HEK293 (cell line): ENCODE results near the gene DLX5.

Experiments used
- CTCF ChIA-PET: fragments of 350-600 bp; formaldehyde crosslinking; extraction: SDS; loops from one replicate; lab custom pipeline; 2021; ENCODE audit warnings: antibody characterized with exemption; lab: Yijun Ruan, JAX
- POLR2A ChIA-PET: fragments of 300-600 bp; formaldehyde crosslinking; extraction: SDS; loops from one replicate; lab custom pipeline; 2020; ENCODE audit warnings: antibody characterized with exemption, inconsistent platforms; lab: Yijun Ruan, JAX
- H3K27ac ChIP-seq: fragments of 200-500 bp; sonication (Bioruptor generic); 2 replicates; pipeline ENCODE4 v1.5.1; 2014; ENCODE audit warnings: low read depth, low read length, control low read depth, inconsistent platforms; ENCODE audit errors: extremely low read depth
- H3K36me3 ChIP-seq, 2 experiments: fragments of 200-500 bp in 1 of 2; sonication (Bioruptor generic) in 1 of 2; 1 replicate in 1 of 2; 2 replicates in 1 of 2; pipeline ENCODE4 v1.5.1; 2014 to 2017; ENCODE audit warnings: inconsistent platforms in 2 of 2, low read length in 2 of 2; ENCODE audit not compliant: control insufficient read depth in 2 of 2, insufficient read depth in 1 of 2
- H3K4me1 ChIP-seq: fragments of 200-500 bp; sonication (Bioruptor generic); 2 replicates; pipeline ENCODE4 v1.5.1; 2014; ENCODE audit warnings: mild to moderate bottlenecking, low read length, inconsistent platforms; ENCODE audit not compliant: control insufficient read depth, insufficient read depth
- H3K4me3 ChIP-seq: 2 replicates; pipeline ENCODE4 v1.5.1; 2011; ENCODE audit warnings: low read depth, mild to moderate bottlenecking, control low read depth, low read length, moderate library complexity
- H3K9me3 ChIP-seq: fragments of 200-500 bp; sonication (Bioruptor generic); 2 replicates; pipeline ENCODE4 v1.5.1; 2014; ENCODE audit warnings: low read depth, low read length, inconsistent platforms; ENCODE audit not compliant: control insufficient read depth, insufficient read depth
- PBX3 ChIP-seq: sonication (generic); formaldehyde crosslinking; IDR thresholded peaks from 2 replicates; pipeline ENCODE4 v1.8.1; 2022; ENCODE audit warnings: mild to moderate bottlenecking, moderate library complexity, missing genetic modification reagents
- RBAK ChIP-seq: fragments of 450-650 bp; formaldehyde crosslinking; IDR thresholded peaks from 2 replicates; pipeline ENCODE4 v1.5.1; 2016; ENCODE audit warnings: missing biosample characterization, missing genetic modification characterization
- SCRT2 ChIP-seq: fragments of 450-650 bp; formaldehyde crosslinking; IDR thresholded peaks from 2 replicates; pipeline ENCODE4 v1.5.1; 2016; ENCODE audit warnings: missing biosample characterization, missing genetic modification characterization
- YY1 ChIP-seq: fragments of 450-650 bp; formaldehyde crosslinking; IDR thresholded peaks from 2 replicates; pipeline ENCODE4 v1.5.1; 2018; ENCODE audit warnings: missing biosample characterization, missing genetic modification characterization
- ZBTB49 ChIP-seq: fragments of 450-650 bp; formaldehyde crosslinking; IDR thresholded peaks from 2 replicates; pipeline ENCODE4 v1.5.1; 2016; ENCODE audit warnings: missing biosample characterization, missing genetic modification characterization, low read depth
- ZBTB8A ChIP-seq: fragments of 450-650 bp; formaldehyde crosslinking; IDR thresholded peaks from 2 replicates; pipeline ENCODE4 v1.5.1; 2016; ENCODE audit warnings: missing biosample characterization, missing genetic modification characterization
- ZNF121 ChIP-seq: fragments of 450-650 bp; formaldehyde crosslinking; IDR thresholded peaks from 2 replicates; pipeline ENCODE4 v1.5.1; 2016; ENCODE audit warnings: missing biosample characterization, missing genetic modification characterization
- ZNF146 ChIP-seq: fragments of 450-650 bp; formaldehyde crosslinking; IDR thresholded peaks from 2 replicates; pipeline ENCODE4 v1.5.1; 2016; ENCODE audit warnings: missing biosample characterization, missing genetic modification characterization
- ZNF18 ChIP-seq: fragments of 450-650 bp; formaldehyde crosslinking; IDR thresholded peaks from 2 replicates; pipeline ENCODE4 v1.5.1; 2016; ENCODE audit warnings: missing biosample characterization, missing genetic modification characterization
- ZNF19 ChIP-seq: fragments of 450-650 bp; formaldehyde crosslinking; IDR thresholded peaks from 2 replicates; pipeline ENCODE4; 2016; ENCODE audit warnings: missing biosample characterization, missing genetic modification characterization, low read depth
- ZNF248 ChIP-seq: fragments of 450-650 bp; formaldehyde crosslinking; IDR thresholded peaks from 2 replicates; pipeline ENCODE4 v1.5.1; 2017; ENCODE audit warnings: missing biosample characterization, missing genetic modification characterization
- ZNF423 ChIP-seq: fragments of 450-650 bp; formaldehyde crosslinking; IDR thresholded peaks from 2 replicates; pipeline ENCODE4 v1.5.1; 2016; ENCODE audit warnings: missing biosample characterization, missing genetic modification characterization
- ZNF449 ChIP-seq: fragments of 450-650 bp; formaldehyde crosslinking; IDR thresholded peaks from 2 replicates; pipeline ENCODE4 v1.5.1; 2017; ENCODE audit warnings: missing biosample characterization, mild to moderate bottlenecking, missing genetic modification characterization, moderate library complexity
- ZNF518A ChIP-seq: fragments of 450-650 bp; formaldehyde crosslinking; conservative IDR thresholded peaks from 2 replicates; pipeline ENCODE4 v1.5.1; 2016; ENCODE audit warnings: low read depth, missing biosample characterization, missing genetic modification characterization
- ZNF548 ChIP-seq: fragments of 450-650 bp; formaldehyde crosslinking; IDR thresholded peaks from 2 replicates; pipeline ENCODE4 v1.5.1; 2016; ENCODE audit warnings: missing biosample characterization, missing genetic modification characterization
- ZNF549 ChIP-seq: fragments of 450-650 bp; IDR thresholded peaks from 2 replicates; pipeline ENCODE4 v1.5.1; 2018; ENCODE audit warnings: missing biosample characterization, missing genetic modification characterization, mild to moderate bottlenecking, inconsistent platforms, moderate library complexity
- ZNF624 ChIP-seq: fragments of 450-650 bp; formaldehyde crosslinking; IDR thresholded peaks from 2 replicates; pipeline ENCODE4 v1.5.1; 2017; ENCODE audit warnings: missing biosample characterization, missing genetic modification characterization
- ZNF654 ChIP-seq: fragments of 450-650 bp; formaldehyde crosslinking; IDR thresholded peaks from 2 replicates; pipeline ENCODE4 v1.5.1; 2016; ENCODE audit warnings: low read depth, missing biosample characterization, missing genetic modification characterization
- ZNF658 ChIP-seq: fragments of 450-650 bp; formaldehyde crosslinking; IDR thresholded peaks from 2 replicates; pipeline ENCODE4; 2016; ENCODE audit warnings: missing biosample characterization, missing genetic modification characterization
- ZNF747 ChIP-seq: fragments of 450-650 bp; formaldehyde crosslinking; IDR thresholded peaks from 2 replicates; pipeline ENCODE4 v1.5.1; 2016; ENCODE audit warnings: missing biosample characterization, missing genetic modification characterization
- ZNF76 ChIP-seq: fragments of 450-650 bp; formaldehyde crosslinking; IDR thresholded peaks from 2 replicates; pipeline ENCODE4; 2016; ENCODE audit warnings: low read depth, missing biosample characterization, missing genetic modification characterization, borderline replicate concordance
- ZNF768 ChIP-seq: fragments of 450-650 bp; formaldehyde crosslinking; IDR thresholded peaks from 2 replicates; pipeline ENCODE4 v1.5.1; 2018; ENCODE audit warnings: missing biosample characterization, mild to moderate bottlenecking, missing genetic modification characterization

The DLX5 gene

GRCh38 chr7:97026715-97027426, 2.2 kb upstream of the DLX5 start:
- Histone ChIP-seq H3K4me3 (no peak overlapping the region), H3K36me3 (peaks cover 0 to 2% of the 10 kb centered on the region in 2 experiments; a peak in 1 of 3 replicates), H3K9me3 (no peaks in the 10 kb centered on the region), H3K4me1 (no peaks in the 10 kb centered on the region; the same call in 1 of the 2 replicates), H3K27ac (no peak overlapping the region)
- TF ChIP-seq PBX3 (CRISPR knock-in tag) (no peak), ZNF449 (tag by site-specific recombination) (no peak), ZNF248 (no peak), ZNF19 (tag by site-specific recombination) (no peak), ZNF548 (tag by site-specific recombination) (no peak), ZNF76 (no peak), ZNF658 (no peak), ZBTB49 (tag by site-specific recombination) (no peak), ZNF624 (tag by site-specific recombination) (no peak), RBAK (tag by site-specific recombination) (no peak), ZNF654 (tag by site-specific recombination) (no peak), ZNF121 (tag by site-specific recombination) (no peak), ZNF146 (no peak), ZNF768 (no peak), ZNF18 (tag by site-specific recombination) (no peak), YY1 (tag by site-specific recombination) (no peak), ZNF747 (tag by site-specific recombination) (no peak)
- ChIA-PET CTCF (interaction anchor here (0.5 to 4.5 kb wide), 32 partner anchors 8 to 1303 kb away, joined by 3 to 35 read pairs (median 4); partner anchors contain the start of gene DLX6), POLR2A (interaction anchor here (1.7 kb wide), 1 partner anchor 21 kb away, joined by 6 read pairs; no protein-coding TSS in a partner anchor)

- POLR2A ChIA-PET: interaction anchor here (1.7 kb wide), 1 partner anchor 20 kb away, joined by 6 read pairs; no protein-coding TSS in a partner anchor
- H3K9me3 ChIP-seq: no peaks in the 10 kb centered on the region
- no peak overlapping the region for H3K4me3 ChIP-seq
- H3K27ac ChIP-seq: no peak overlapping the region
- H3K4me1 ChIP-seq: no peaks in the 10 kb centered on the region; the same call in 1 of the 2 replicates
- peaks cover 0 to 3% of the 10 kb centered on the region in 2 experiments; a peak in 1 of 3 replicates for H3K36me3 ChIP-seq
- CTCF ChIA-PET: interaction anchor here (0.5 to 4.5 kb wide), 10 partner anchors 9 to 1302 kb away, joined by 3 to 35 read pairs (median 4); no protein-coding TSS in a partner anchor
- TF ChIP-seq ZNF423 (tag by site-specific recombination) (no peak), ZNF518A (tag by site-specific recombination) (no peak), ZNF654 (tag by site-specific recombination) (no peak), ZNF549 (tag by site-specific recombination) (no peak), ZNF19 (tag by site-specific recombination) (no peak), ZBTB8A (no peak), SCRT2 (tag by site-specific recombination) (no peak)
Observed at GRCh38 chr7:97025983-97026714, 1.5 kb upstream of the DLX5 start.
